ENCODE results near the gene MYH10.

The MYH10 gene

DNA sequence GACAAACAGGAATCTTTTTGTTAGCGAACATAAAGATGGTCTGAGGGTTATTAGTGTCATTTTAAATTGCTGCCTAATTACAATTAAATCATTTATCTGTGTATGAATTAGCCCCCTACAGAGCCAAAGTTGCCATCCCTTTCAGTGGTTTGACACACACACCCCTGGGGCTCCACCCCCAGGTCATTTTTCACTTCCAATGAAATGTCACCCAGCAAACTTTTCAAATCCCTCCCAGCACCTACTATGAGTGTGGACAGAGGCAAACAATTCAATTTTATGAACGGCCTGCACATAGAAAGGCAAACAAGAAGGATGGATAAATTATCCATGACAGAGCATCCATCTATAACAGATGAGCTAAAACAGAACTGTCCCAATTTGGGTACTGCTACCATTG lies 2.4 kb downstream of the MYH10 start:
- peaks cover 5% of the 10 kb centered on the region for H3K4me1 ChIP-seq (ENCODE audit: low read length)
- H4K20me1 ChIP-seq (ENCODE audit: insufficient read depth, low read length), result no peaks in the 10 kb centered on the region
- H3K79me2 ChIP-seq (ENCODE audit: low read length), result peaks cover 40% of the 10 kb centered on the region
- H3K36me3 ChIP-seq (replicated peaks; ENCODE audit: insufficient read depth, low read length), result no peaks in the 10 kb centered on the region
- no peak overlapping the region for H3K9ac ChIP-seq (ENCODE audit: low read length)
- H3K27ac ChIP-seq (ENCODE audit: low read length), result no peak overlapping the region
- peaks cover 10% of the 10 kb centered on the region; the same call in 1 of the 2 replicates for H3F3A ChIP-seq (ENCODE audit: insufficient read depth, low read length)
- TF ChIP-seq EZH2 (optimal IDR thresholded peaks at IDR 0.05; ENCODE audit: low read depth, low read length) (no peak), EZH2phosphoT487 (IDR thresholded peaks at IDR 0.05; ENCODE audit: low read length) (no peak), CTCF (IDR thresholded peaks at IDR 0.05; ENCODE audit: low read length) (no peak)
- H3K27me3 ChIP-seq (replicated peaks; ENCODE audit: insufficient read depth, low read length), result no peaks in the 10 kb centered on the region
- no peak overlapping the region for H2AFZ ChIP-seq (ENCODE audit: low read length)
- H3K4me2 ChIP-seq (ENCODE audit: low read depth, low read length), result no peak overlapping the region
- no peak for DNase-seq
- H3K4me3 ChIP-seq (ENCODE audit: low read length), result no peak overlapping the region
- no peaks in the 10 kb centered on the region for H3K9me2 ChIP-seq (replicated peaks; ENCODE audit: insufficient read depth, low read length)
- no peaks in the 10 kb centered on the region for H3K9me3 ChIP-seq (replicated peaks; ENCODE audit: insufficient read depth, low read length)

DNA sequence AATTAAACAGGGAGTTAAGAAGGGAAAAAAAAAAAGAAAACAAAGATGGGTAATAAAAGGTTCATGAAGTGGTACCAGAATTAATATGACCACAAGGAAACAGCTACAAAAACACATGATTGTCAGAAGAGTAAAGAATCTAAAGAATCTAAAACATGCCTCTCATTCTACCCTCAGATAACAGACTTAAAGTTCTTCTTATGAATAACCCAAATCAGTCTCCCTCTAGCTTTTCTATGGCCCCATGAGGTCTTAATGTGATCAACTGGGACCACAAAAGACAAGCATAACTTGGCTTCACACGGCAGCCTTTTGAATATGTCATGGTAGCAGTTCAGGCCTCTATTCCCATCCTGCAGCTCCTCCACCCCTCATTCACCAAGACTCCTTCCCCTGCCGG lies 6.9 kb downstream of the MYH10 start:
- Histone ChIP-seq H3K4me1 (ENCODE audit: low read length) (no peaks in the 10 kb centered on the region), H3K36me3 (replicated peaks; ENCODE audit: insufficient read depth, low read length) (no peaks in the 10 kb centered on the region), H3K79me2 (ENCODE audit: low read length) (peaks cover 35% of the 10 kb centered on the region), H4K20me1 (ENCODE audit: insufficient read depth, low read length) (no peaks in the 10 kb centered on the region), H2AFZ (ENCODE audit: low read length) (no peak overlapping the region), H3K27me3 (replicated peaks; ENCODE audit: insufficient read depth, low read length) (no peaks in the 10 kb centered on the region), H3K9ac (ENCODE audit: low read length) (no peak overlapping the region), H3K4me3 (ENCODE audit: low read length) (no peak overlapping the region), H3F3A (ENCODE audit: insufficient read depth, low read length) (no peaks in the 10 kb centered on the region), H3K27ac (ENCODE audit: low read length) (no peak overlapping the region), H3K9me2 (replicated peaks; ENCODE audit: insufficient read depth, low read length) (no peaks in the 10 kb centered on the region), H3K4me2 (ENCODE audit: low read depth, low read length) (no peak overlapping the region), H3K9me3 (replicated peaks; ENCODE audit: insufficient read depth, low read length) (no peaks in the 10 kb centered on the region)
- no peak for TF ChIP-seq CTCF (IDR thresholded peaks at IDR 0.05; ENCODE audit: low read length)
- no peak for TF ChIP-seq EZH2 (optimal IDR thresholded peaks at IDR 0.05; ENCODE audit: low read depth, low read length)
- no peak for TF ChIP-seq EZH2phosphoT487 (IDR thresholded peaks at IDR 0.05; ENCODE audit: low read length)
- DNase-seq, result no peak

DNA sequence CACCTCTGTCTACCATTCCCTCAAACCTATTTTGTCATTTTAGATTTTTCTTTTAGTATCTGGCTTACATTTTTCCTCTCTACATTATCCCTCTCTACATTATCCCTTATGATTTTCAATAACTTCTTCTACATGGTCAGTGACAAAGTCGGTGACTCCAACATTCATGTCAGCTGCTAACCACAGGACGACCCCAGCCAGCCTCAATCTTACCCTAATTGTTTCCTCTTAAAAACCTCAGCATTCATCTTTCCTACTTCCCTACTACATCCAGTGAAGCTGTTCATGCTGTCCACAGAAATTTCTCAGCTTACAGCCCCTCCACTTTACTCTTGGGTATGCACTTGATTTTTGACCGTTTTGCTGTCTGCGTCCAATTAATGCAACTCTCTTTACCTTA lies 8.3 kb downstream of the MYH10 start:
- H3F3A ChIP-seq (ENCODE audit: insufficient read depth, low read length), result no peaks in the 10 kb centered on the region
- H3K4me2 ChIP-seq (ENCODE audit: low read depth, low read length), result no peak overlapping the region
- no peaks in the 10 kb centered on the region for H3K4me1 ChIP-seq (ENCODE audit: low read length)
- no peak overlapping the region for H3K4me3 ChIP-seq (ENCODE audit: low read length)
- peaks cover 24% of the 10 kb centered on the region for H3K79me2 ChIP-seq (ENCODE audit: low read length)
- no peak for DNase-seq
- no peak overlapping the region for H3K27ac ChIP-seq (ENCODE audit: low read length)
- no peak overlapping the region for H3K9ac ChIP-seq (ENCODE audit: low read length)
- no peak for TF ChIP-seq EZH2 (optimal IDR thresholded peaks at IDR 0.05; ENCODE audit: low read depth, low read length)
- no peak for TF ChIP-seq EZH2phosphoT487 (IDR thresholded peaks at IDR 0.05; ENCODE audit: low read length)
- TF ChIP-seq CTCF (IDR thresholded peaks at IDR 0.05; ENCODE audit: low read length), result no peak
- no peaks in the 10 kb centered on the region for H3K9me3 ChIP-seq (replicated peaks; ENCODE audit: insufficient read depth, low read length)
- no peaks in the 10 kb centered on the region for H3K27me3 ChIP-seq (replicated peaks; ENCODE audit: insufficient read depth, low read length)
- no peaks in the 10 kb centered on the region for H3K9me2 ChIP-seq (replicated peaks; ENCODE audit: insufficient read depth, low read length)
- no peaks in the 10 kb centered on the region for H3K36me3 ChIP-seq (replicated peaks; ENCODE audit: insufficient read depth, low read length)
- no peaks in the 10 kb centered on the region for H4K20me1 ChIP-seq (ENCODE audit: insufficient read depth, low read length)
- no peak overlapping the region for H2AFZ ChIP-seq (ENCODE audit: low read length)

Measured in MM.1S (cell line).